NCI-H146 (cell line): Measurements from ENCODE around the gene NTM.

Source experiments
- DNase-seq: peaks from one replicate; lab custom pipeline; 2025; lab: John Stamatoyannopoulos, UW

Gene NTM

GRCh38 chr11:131644204-131644795 is 273.9 kb downstream of the NTM start:
- no peak for DNase-seq

GRCh38 chr11:131645237-131645636 is 274.8 kb downstream of the NTM start:
- no peak for DNase-seq

GRCh38 chr11:131649856-131650255 is 279.4 kb downstream of the NTM start:
- no peak for DNase-seq

GRCh38 chr11:131652231-131652630 is 281.8 kb downstream of the NTM start:
- DNase-seq, result no peak

- DNase-seq, result no peak
Measured at GRCh38 chr11:131653260-131653659, 282.8 kb downstream of the NTM start.

- DNase-seq, result no peak
Measured at GRCh38 chr11:131654849-131655248, 284.4 kb downstream of the NTM start.

GRCh38 chr11:131656179-131656838 is 285.9 kb downstream of the NTM start:
- no peak for DNase-seq

GRCh38 chr11:131656839-131657211 is 286.4 kb downstream of the NTM start:
- DNase-seq, result no peak

- DNase-seq, result no peak
Measured at GRCh38 chr11:131658414-131658813, 288.0 kb downstream of the NTM start.

GRCh38 chr11:131658952-131659351 is 288.5 kb downstream of the NTM start:
- DNase-seq, result no peak

- DNase-seq, result no peak
Measured at GRCh38 chr11:131659931-131660330, 289.5 kb downstream of the NTM start.

- DNase-seq, result no peak
Measured at GRCh38 chr11:131661132-131661531, 290.7 kb downstream of the NTM start.

- no peak for DNase-seq
Measured at GRCh38 chr11:131662317-131662972, 292.0 kb downstream of the NTM start.

- DNase-seq, result no peak
Measured at GRCh38 chr11:131662993-131663392, 292.6 kb downstream of the NTM start.

GRCh38 chr11:131663405-131664200 is 293.2 kb downstream of the NTM start:
- DNase-seq, result no peak

- DNase-seq, result no peak
Measured at GRCh38 chr11:131664293-131664692, 293.9 kb downstream of the NTM start.

- no peak for DNase-seq
Measured at GRCh38 chr11:131664816-131665215, 294.4 kb downstream of the NTM start.

GRCh38 chr11:131665344-131665968 is 295.0 kb downstream of the NTM start:
- no peak for DNase-seq

GRCh38 chr11:131666006-131666405 is 295.6 kb downstream of the NTM start:
- no peak for DNase-seq

GRCh38 chr11:131666617-131667016 is 296.2 kb downstream of the NTM start:
- DNase-seq, result no peak

GRCh38 chr11:131667566-131667965 is 297.2 kb downstream of the NTM start:
- DNase-seq, result no peak
